GM23338 (cell line): ENCODE results near the gene LCN6. TPM values are rescaled to one million over a fixed set of nuclear protein-coding genes. Genes with fewer than 3 reads are reported as not detected.

Experiments used
- ATAC-seq: fragments of 200-7000 bp; cut with Tn5 transposase; 3 replicates; pipeline ENCODE4 v1.9.1; 2020
- DNase-seq: peaks from one replicate; pipeline ENCODE4 v3.0.0-alpha.2; 2015; ENCODE audit warnings: low spot score
- H2AFZ ChIP-seq: fragments of 200-600 bp; sonication (generic); 2 replicates; pipeline ENCODE4 v1.8.0; 2016; ENCODE audit warnings: antibody characterized with exemption, mild to moderate bottlenecking, moderate library complexity
- H3F3A ChIP-seq: fragments of 200-600 bp; sonication (generic); replicated peaks from 2 replicates; pipeline ENCODE4 v1.8.0; 2017; ENCODE audit warnings: antibody characterized with exemption, mixed run types, low read depth
- H3K27ac ChIP-seq: fragments of 200-600 bp; sonication (generic); 2 replicates; pipeline ENCODE4 v1.6.1; 2016; ENCODE audit warnings: low read depth
- H3K27me3 ChIP-seq: fragments of 200-600 bp; sonication (generic); 2 replicates; pipeline ENCODE4 v1.8.0; 2016; ENCODE audit warnings: mild to moderate bottlenecking, mixed run types, moderate library complexity; ENCODE audit not compliant: insufficient read depth
- H3K36me3 ChIP-seq: fragments of 200-600 bp; sonication (generic); 2 replicates; pipeline ENCODE4 v1.8.0; 2016; ENCODE audit warnings: mild to moderate bottlenecking; ENCODE audit not compliant: insufficient read depth
- H3K4me1 ChIP-seq: fragments of 200-600 bp; sonication (generic); 2 replicates; pipeline ENCODE4 v1.8.0; 2016; ENCODE audit warnings: mild to moderate bottlenecking, moderate library complexity; ENCODE audit not compliant: insufficient read depth
- H3K4me2 ChIP-seq: fragments of 200-600 bp; sonication (generic); 2 replicates; pipeline ENCODE4 v1.7.1; 2017; ENCODE audit warnings: mixed run types
- H3K4me3 ChIP-seq: fragments of 200-600 bp; sonication (generic); 2 replicates; pipeline ENCODE4 v1.6.1; 2016; ENCODE audit warnings: mixed run types
- H3K79me2 ChIP-seq: fragments of 200-600 bp; sonication (generic); replicated peaks from 2 replicates; pipeline ENCODE4 v1.8.0; 2017; ENCODE audit warnings: mild to moderate bottlenecking; ENCODE audit not compliant: insufficient read depth
- H3K9me2 ChIP-seq: fragments of 200-600 bp; sonication (generic); 2 replicates; pipeline ENCODE4 v1.8.0; 2017; ENCODE audit not compliant: insufficient read depth
- H4K20me1 ChIP-seq: fragments of 200-600 bp; sonication (generic); replicated peaks from 2 replicates; pipeline ENCODE4 v1.8.0; 2017; ENCODE audit warnings: mild to moderate bottlenecking; ENCODE audit not compliant: insufficient read depth
- H3K27ac Mint-ChIP-seq: 2 replicates; pipeline ENCODE4 v1.8.0; 2020; ENCODE audit warnings: inconsistent platforms, mild to moderate bottlenecking, moderate library complexity, mixed read lengths
- H3K27me3 Mint-ChIP-seq: 3 replicates; pipeline ENCODE4 v1.8.0; 2022; ENCODE audit warnings: low read depth, mild to moderate bottlenecking, moderate library complexity, mixed read lengths, inconsistent platforms; ENCODE audit not compliant: insufficient read depth, poor library complexity
- H3K36me3 Mint-ChIP-seq: 3 replicates; pipeline ENCODE4 v1.8.0; 2021; ENCODE audit warnings: low read depth, mild to moderate bottlenecking, inconsistent platforms, moderate library complexity, mixed read lengths
- H3K4me1 Mint-ChIP-seq: 3 replicates; pipeline ENCODE4 v1.8.0; 2020; ENCODE audit warnings: mild to moderate bottlenecking, inconsistent platforms, mixed read lengths
- H3K4me3 Mint-ChIP-seq: 3 replicates; pipeline ENCODE4 v1.8.0; 2021; ENCODE audit warnings: moderate library complexity, mild to moderate bottlenecking, inconsistent platforms, mixed read lengths
- H3K9me3 Mint-ChIP-seq: 3 replicates; pipeline ENCODE4 v1.8.0; 2020; ENCODE audit warnings: moderate library complexity, mild to moderate bottlenecking, inconsistent platforms, mixed read lengths
- CREB1 ChIP-seq: fragments of 250-450 bp; sonication (Bioruptor Pico); IDR thresholded peaks from 2 replicates; pipeline ENCODE4 v1.5.0; 2020; ENCODE audit warnings: low read depth, mild to moderate bottlenecking, moderate library complexity
- ETS1 ChIP-seq: IDR thresholded peaks from 2 replicates; pipeline ENCODE4 v1.6.1; 2016; ENCODE audit warnings: antibody characterized with exemption
- EZH2 ChIP-seq: fragments of 200-600 bp; sonication (generic); IDR thresholded peaks from one replicate; pipeline ENCODE4 v1.8.0; 2017; ENCODE audit warnings: antibody characterized with exemption, mild to moderate bottlenecking, low read depth; ENCODE audit not compliant: unreplicated experiment
- EZH2phosphoT487 ChIP-seq: fragments of 200-600 bp; sonication (generic); IDR thresholded peaks from one replicate; pipeline ENCODE4 v1.8.1; 2018; ENCODE audit warnings: antibody characterized with exemption; ENCODE audit not compliant: unreplicated experiment
- JUNB ChIP-seq: IDR thresholded peaks from one replicate; pipeline ENCODE4 v1.6.1; 2016; ENCODE audit warnings: antibody characterized with exemption; ENCODE audit not compliant: unreplicated experiment
- NANOG ChIP-seq: IDR thresholded peaks from 2 replicates; pipeline ENCODE4 v1.6.1; 2016; ENCODE audit warnings: antibody characterized with exemption, borderline replicate concordance
- POLR2AphosphoS5 ChIP-seq: IDR thresholded peaks from 2 replicates; pipeline ENCODE4 v1.6.1; 2016; ENCODE audit warnings: antibody characterized with exemption, low read depth
- STAT1 ChIP-seq: IDR thresholded peaks from one replicate; pipeline ENCODE4 v1.6.1; 2016; ENCODE audit warnings: antibody characterized with exemption; ENCODE audit not compliant: unreplicated experiment
- ZNF114 ChIP-seq: fragments of 250-450 bp; sonication (Bioruptor Pico); IDR thresholded peaks from 2 replicates; pipeline ENCODE4 v1.5.0; 2020; ENCODE audit warnings: mild to moderate bottlenecking, moderate library complexity
- ZNF331 ChIP-seq: fragments of 250-450 bp; sonication (Bioruptor Pico); IDR thresholded peaks from 2 replicates; pipeline ENCODE4 v1.5.0; 2020; ENCODE audit warnings: low read depth, mild to moderate bottlenecking, moderate library complexity
- polyA plus RNA-seq: library from polyadenylated mRNA; unstranded; fragments of >200 nt; fragmentation: Nextera tagmentation; extraction: Ambion mirVana; gene quantifications from 2 replicates; pipeline ENCODE4 v1.2.1, GENCODE V29; 2016
- total RNA-seq: library from RNA; depleted of rRNA; stranded (reverse); fragments of >200 nt; shearing (Covaris generic); gene quantifications from 2 replicates; pipeline ENCODE4 v1.2.3, GENCODE V29; 2014
- TF ChIP-seq, protein P1 (sequence below): fragments of 250-450 bp; sonication (Bioruptor Pico); IDR thresholded peaks from 2 replicates; pipeline ENCODE4 v1.5.0; 2020; ENCODE audit warnings: mild to moderate bottlenecking, moderate library complexity

Gene LCN6
- total and polyA plus RNA-seq, 2 experiments from 2014 or later: not detected

GRCh38 chr9:136748666-136749611 lies 614 bp upstream of the LCN6 start (continued):
- no peak for TF ChIP-seq CREB1
- no peak for TF ChIP-seq ZNF114
- no peak for TF ChIP-seq JUNB

GRCh38 chr9:136747161-136748060 lies 914 bp downstream of the LCN6 start:
- no peak for DNase-seq
- Histone ChIP-seq H4K20me1 (no peaks in the 10 kb centered on the region), H3K4me3 (no peak overlapping the region), H3K9me2 (no peaks in the 10 kb centered on the region), H3K27ac (no peak overlapping the region), H2AFZ (no peak overlapping the region), H3K36me3 (no peaks in the 10 kb centered on the region), H3F3A (no peaks in the 10 kb centered on the region), H3K27me3 (no peaks in the 10 kb centered on the region), H3K4me2 (no peak overlapping the region), H3K4me1 (no peaks in the 10 kb centered on the region), H3K79me2 (no peaks in the 10 kb centered on the region)
- no peak for TF ChIP-seq STAT1
- H3K27ac Mint-ChIP-seq: no peak overlapping the region
- ATAC-seq: no peak
- H3K4me3 Mint-ChIP-seq: no peak overlapping the region
- H3K9me3 Mint-ChIP-seq: peaks cover 11% of the 10 kb centered on the region
- H3K27me3 Mint-ChIP-seq: peaks cover 4% of the 10 kb centered on the region
- no peaks in the 10 kb centered on the region for H3K4me1 Mint-ChIP-seq
- peaks cover 2% of the 10 kb centered on the region; the same call in 2 of the 3 replicates for H3K36me3 Mint-ChIP-seq

DNA sequence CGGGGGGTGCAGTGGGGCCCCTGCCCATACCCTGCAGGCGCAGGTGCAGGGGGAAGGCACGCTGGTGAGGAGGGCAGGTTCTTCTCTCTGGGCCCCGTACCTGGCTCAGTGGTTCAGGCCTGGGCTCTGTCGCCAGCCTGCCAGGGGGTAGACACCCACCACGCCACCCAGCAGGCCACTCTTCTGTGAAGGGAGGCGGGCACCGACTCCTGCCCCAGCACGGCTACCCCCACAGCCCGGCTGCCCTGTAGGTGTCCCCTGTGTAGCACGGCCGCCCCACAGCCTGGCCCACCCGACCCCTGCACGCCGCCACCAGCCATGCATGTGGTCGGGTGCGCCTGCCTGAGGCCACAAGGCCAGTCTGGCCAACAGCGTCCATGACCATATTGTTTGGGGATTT lies 1.7 kb downstream of the LCN6 start:
- Histone ChIP-seq H3F3A (no peaks in the 10 kb centered on the region), H3K4me1 (no peaks in the 10 kb centered on the region), H3K4me2 (no peak overlapping the region), H3K4me3 (no peak overlapping the region), H4K20me1 (no peaks in the 10 kb centered on the region), H2AFZ (no peak overlapping the region), H3K27me3 (no peaks in the 10 kb centered on the region), H3K9me2 (no peaks in the 10 kb centered on the region), H3K79me2 (no peaks in the 10 kb centered on the region), H3K27ac (no peak overlapping the region), H3K36me3 (no peaks in the 10 kb centered on the region)
- no peak for ATAC-seq
- Mint-ChIP-seq H3K27me3 (peaks cover 4% of the 10 kb centered on the region), H3K4me3 (no peak overlapping the region), H3K9me3 (peaks cover 3% of the 10 kb centered on the region; the same call in 2 of the 3 replicates), H3K4me1 (no peaks in the 10 kb centered on the region), H3K27ac (no peak overlapping the region), H3K36me3 (no peaks in the 10 kb centered on the region)
- DNase-seq: no peak
- TF ChIP-seq EZH2phosphoT487 (no peak), ETS1 (no peak), ZNF331 (CRISPR knock-in tag) (no peak), JUNB (no peak), POLR2AphosphoS5 (no peak), NANOG (no peak), ZNF114 (no peak), CREB1 (no peak), EZH2 (no peak)
- TF ChIP-seq, protein P1, sequence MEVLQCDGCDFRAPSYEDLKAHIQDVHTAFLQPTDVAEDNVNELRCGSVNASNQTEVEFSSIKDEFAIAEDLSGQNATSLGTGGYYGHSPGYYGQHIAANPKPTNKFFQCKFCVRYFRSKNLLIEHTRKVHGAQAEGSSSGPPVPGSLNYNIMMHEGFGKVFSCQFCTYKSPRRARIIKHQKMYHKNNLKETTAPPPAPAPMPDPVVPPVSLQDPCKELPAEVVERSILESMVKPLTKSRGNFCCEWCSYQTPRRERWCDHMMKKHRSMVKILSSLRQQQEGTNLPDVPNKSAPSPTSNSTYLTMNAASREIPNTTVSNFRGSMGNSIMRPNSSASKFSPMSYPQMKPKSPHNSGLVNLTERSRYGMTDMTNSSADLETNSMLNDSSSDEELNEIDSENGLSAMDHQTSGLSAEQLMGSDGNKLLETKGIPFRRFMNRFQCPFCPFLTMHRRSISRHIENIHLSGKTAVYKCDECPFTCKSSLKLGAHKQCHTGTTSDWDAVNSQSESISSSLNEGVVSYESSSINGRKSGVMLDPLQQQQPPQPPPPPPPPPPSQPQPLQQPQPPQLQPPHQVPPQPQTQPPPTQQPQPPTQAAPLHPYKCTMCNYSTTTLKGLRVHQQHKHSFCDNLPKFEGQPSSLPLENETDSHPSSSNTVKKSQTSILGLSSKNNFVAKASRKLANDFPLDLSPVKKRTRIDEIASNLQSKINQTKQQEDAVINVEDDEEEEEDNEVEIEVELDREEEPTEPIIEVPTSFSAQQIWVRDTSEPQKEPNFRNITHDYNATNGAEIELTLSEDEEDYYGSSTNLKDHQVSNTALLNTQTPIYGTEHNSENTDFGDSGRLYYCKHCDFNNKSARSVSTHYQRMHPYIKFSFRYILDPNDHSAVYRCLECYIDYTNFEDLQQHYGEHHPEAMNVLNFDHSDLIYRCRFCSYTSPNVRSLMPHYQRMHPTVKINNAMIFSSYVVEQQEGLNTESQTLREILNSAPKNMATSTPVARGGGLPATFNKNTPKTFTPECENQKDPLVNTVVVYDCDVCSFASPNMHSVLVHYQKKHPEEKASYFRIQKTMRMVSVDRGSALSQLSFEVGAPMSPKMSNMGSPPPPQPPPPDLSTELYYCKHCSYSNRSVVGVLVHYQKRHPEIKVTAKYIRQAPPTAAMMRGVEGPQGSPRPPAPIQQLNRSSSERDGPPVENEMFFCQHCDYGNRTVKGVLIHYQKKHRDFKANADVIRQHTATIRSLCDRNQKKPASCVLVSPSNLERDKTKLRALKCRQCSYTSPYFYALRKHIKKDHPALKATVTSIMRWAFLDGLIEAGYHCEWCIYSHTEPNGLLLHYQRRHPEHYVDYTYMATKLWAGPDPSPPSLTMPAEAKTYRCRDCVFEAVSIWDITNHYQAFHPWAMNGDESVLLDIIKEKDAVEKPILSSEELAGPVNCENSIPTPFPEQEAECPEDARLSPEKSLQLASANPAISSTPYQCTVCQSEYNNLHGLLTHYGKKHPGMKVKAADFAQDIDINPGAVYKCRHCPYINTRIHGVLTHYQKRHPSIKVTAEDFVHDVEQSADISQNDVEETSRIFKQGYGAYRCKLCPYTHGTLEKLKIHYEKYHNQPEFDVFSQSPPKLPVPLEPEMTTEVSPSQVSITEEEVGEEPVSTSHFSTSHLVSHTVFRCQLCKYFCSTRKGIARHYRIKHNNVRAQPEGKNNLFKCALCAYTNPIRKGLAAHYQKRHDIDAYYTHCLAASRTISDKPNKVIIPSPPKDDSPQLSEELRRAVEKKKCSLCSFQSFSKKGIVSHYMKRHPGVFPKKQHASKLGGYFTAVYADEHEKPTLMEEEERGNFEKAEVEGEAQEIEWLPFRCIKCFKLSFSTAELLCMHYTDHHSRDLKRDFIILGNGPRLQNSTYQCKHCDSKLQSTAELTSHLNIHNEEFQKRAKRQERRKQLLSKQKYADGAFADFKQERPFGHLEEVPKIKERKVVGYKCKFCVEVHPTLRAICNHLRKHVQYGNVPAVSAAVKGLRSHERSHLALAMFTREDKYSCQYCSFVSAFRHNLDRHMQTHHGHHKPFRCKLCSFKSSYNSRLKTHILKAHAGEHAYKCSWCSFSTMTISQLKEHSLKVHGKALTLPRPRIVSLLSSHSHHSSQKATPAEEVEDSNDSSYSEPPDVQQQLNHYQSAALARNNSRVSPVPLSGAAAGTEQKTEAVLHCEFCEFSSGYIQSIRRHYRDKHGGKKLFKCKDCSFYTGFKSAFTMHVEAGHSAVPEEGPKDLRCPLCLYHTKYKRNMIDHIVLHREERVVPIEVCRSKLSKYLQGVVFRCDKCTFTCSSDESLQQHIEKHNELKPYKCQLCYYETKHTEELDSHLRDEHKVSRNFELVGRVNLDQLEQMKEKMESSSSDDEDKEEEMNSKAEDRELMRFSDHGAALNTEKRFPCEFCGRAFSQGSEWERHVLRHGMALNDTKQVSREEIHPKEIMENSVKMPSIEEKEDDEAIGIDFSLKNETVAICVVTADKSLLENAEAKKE (CRISPR knock-in tag): no peak
